ENCODE results near the gene CYB5B.

Gene CYB5B

DNA sequence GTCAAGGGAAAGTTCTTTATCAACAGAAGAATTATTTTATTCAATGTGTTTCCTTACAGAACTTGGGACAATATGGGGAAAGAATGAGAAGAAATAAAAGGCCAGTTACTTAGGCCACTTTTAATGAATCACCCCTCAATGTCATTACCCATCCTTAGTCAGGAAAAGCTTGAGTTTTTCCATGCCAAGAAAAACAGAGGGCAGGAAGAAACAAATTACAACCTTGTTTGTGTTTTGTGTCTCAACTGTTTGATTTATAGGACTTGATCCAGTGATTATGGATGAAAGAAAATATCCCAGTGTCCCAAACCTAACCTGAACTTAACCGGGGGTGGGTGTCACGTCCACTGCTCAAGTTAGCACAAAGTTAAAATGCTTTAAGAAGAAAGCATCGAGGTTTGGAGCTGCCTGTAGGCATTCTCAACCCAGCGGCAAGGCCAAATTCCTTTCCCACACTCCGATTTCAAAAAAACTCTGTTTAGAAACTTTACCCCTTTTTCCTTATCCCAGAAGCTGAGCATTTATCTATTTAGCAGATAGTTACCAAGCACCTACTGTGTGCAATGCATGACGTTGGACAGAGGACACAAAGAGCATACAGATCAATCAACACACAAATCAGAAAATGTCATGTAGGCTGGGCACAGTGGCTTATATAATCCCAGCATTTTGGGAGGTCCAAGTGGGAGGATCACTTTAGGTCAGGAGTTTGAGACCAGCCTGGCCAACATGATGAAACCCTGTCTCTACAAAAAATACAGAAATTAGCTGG lies 14.0 kb upstream of the CYB5B start:
- TF ChIP-seq, protein P1, sequence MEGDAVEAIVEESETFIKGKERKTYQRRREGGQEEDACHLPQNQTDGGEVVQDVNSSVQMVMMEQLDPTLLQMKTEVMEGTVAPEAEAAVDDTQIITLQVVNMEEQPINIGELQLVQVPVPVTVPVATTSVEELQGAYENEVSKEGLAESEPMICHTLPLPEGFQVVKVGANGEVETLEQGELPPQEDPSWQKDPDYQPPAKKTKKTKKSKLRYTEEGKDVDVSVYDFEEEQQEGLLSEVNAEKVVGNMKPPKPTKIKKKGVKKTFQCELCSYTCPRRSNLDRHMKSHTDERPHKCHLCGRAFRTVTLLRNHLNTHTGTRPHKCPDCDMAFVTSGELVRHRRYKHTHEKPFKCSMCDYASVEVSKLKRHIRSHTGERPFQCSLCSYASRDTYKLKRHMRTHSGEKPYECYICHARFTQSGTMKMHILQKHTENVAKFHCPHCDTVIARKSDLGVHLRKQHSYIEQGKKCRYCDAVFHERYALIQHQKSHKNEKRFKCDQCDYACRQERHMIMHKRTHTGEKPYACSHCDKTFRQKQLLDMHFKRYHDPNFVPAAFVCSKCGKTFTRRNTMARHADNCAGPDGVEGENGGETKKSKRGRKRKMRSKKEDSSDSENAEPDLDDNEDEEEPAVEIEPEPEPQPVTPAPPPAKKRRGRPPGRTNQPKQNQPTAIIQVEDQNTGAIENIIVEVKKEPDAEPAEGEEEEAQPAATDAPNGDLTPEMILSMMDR (IDR thresholded peaks at IDR 0.05; ENCODE audit: low read depth, low read length, missing control alignments), result no peak
- Histone ChIP-seq H3K36me3 (replicated peaks) (no peaks in the 10 kb centered on the region), H3K4me3 (ENCODE audit: low read depth, low read length) (no peak overlapping the region), H3K27ac (peak overlapping the region; percentile 20), H3K27me3 (replicated peaks) (no peaks in the 10 kb centered on the region)
- DNase-seq, result peak; percentile 32
- in situ Hi-C loops (cut with HindIII; ENCODE audit: low pct_ligation_motif_present, low sequenced_read_pairs), result loop anchor here (25.0 kb wide), 1 partner anchor 252 kb away; no protein-coding TSS in a partner anchor

DNA sequence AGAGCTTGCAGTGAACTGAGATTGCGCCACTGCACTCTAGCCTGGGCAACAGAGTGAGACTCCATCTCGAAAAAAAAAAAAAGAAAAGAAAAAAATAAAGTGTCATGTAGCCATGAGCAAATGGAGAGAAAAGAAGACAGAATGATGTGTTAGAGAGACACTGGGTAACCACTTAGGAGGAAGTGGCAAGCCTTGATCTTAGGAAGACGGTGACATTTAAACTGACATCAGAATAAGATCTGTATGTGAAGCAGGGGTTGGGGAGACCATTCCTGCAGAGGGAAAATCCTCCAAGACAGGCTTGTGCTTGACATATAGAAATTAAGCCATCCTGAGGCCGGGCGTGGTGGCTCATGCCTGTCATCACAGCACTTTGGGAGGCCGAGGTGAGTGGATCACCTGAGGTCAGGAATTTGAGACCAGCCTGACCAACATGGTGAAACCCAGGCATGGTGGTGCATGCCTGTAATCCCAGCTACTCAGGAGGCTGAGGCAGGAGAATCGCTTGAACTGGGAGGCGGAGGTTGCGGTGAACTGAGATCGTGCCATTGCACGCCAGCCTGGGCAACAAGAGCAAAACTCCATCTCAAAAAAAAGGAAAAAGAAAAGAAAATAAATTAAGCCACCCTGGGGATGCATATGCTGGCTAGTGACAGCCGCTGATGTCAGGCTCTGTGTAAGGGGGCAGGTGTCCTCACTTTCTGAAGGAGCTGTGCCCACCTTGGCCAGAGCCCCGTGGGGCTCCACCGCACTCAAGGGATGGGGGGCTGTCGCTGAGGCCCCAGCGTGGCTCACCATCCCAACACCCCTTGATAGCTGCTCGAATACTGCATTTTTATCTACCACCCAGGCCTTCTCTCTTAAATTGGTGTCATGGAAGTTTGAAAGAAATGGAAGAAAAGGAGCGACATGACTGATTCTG lies 13.1 kb upstream of the CYB5B start:
- TF ChIP-seq, protein P1 (IDR thresholded peaks at IDR 0.05; ENCODE audit: low read depth, low read length, missing control alignments), result no peak
- Histone ChIP-seq H3K4me3 (ENCODE audit: low read depth, low read length) (no peak overlapping the region), H3K27me3 (replicated peaks) (no peaks in the 10 kb centered on the region), H3K27ac (no peak overlapping the region), H3K36me3 (replicated peaks) (no peaks in the 10 kb centered on the region)
- DNase-seq, result no peak
- in situ Hi-C loops (cut with HindIII; ENCODE audit: low pct_ligation_motif_present, low sequenced_read_pairs), result loop anchor here (25.0 kb wide), 1 partner anchor 251 kb away; no protein-coding TSS in a partner anchor

DNA sequence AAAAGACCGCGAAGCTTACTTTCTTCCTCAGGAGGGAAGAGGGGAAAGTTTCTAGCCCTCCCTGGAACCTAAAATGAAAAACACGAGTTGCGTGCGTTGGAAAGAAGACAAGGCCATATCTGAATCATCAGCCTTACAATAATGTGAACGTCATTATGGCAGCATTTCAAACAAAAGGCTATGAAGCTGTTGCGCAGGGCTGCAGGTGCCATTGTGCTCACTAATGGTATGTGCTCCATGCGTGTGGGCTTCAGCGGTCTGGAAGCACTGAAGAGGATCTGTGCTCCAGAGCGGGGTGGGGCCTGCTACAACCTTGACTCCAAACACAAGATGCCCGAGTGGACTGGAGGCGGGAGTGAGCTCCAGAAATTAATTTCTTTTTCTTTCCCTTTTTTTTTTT lies 12.1 kb upstream of the CYB5B start:
- no peaks in the 10 kb centered on the region for H3K27me3 ChIP-seq (replicated peaks)
- no peak for DNase-seq
- H3K36me3 ChIP-seq (replicated peaks), result no peaks in the 10 kb centered on the region
- in situ Hi-C loops (cut with HindIII; ENCODE audit: low pct_ligation_motif_present, low sequenced_read_pairs), result loop anchor here (25.0 kb wide), 1 partner anchor 250 kb away; no protein-coding TSS in a partner anchor
- H3K4me3 ChIP-seq (ENCODE audit: low read depth, low read length), result no peak overlapping the region
- TF ChIP-seq, protein P1 (IDR thresholded peaks at IDR 0.05; ENCODE audit: low read depth, low read length, missing control alignments), result no peak
- no peak overlapping the region for H3K27ac ChIP-seq

DNA sequence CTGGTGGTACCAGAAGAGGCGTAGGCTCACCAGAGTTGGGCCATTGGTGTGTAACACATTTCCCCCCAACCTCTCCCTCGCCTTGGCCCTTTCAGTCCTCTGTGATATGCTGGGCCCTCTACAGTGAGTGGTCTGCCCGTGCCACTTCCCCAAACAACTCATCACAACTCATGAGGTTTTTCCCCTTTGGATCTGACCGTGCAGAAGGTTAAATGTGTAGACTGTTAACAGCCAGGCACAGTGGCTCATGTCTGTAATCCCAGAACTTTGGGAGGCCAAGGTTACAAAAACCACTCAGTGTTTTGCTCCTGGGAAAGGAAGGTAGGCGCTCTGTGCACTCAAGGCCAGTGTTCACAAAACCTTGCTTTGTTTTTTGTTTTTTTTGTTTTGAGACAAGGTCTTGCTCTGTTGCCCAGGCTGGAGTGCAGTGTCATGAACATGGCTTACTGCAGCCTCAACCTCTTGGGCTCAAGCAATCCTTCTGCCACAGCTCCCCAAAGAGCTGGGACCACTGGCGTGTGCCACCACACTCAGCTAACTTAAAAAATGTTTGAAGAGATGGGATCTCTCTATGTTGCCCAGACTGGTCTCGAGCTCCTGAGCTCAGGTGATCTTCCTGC lies 11.3 kb upstream of the CYB5B start:
- H3K36me3 ChIP-seq (replicated peaks), result no peaks in the 10 kb centered on the region
- DNase-seq, result no peak
- no peaks in the 10 kb centered on the region for H3K27me3 ChIP-seq (replicated peaks)
- no peak overlapping the region for H3K27ac ChIP-seq
- H3K4me3 ChIP-seq (ENCODE audit: low read depth, low read length), result no peak overlapping the region
- TF ChIP-seq, protein P1 (IDR thresholded peaks at IDR 0.05; ENCODE audit: low read depth, low read length, missing control alignments), result no peak
- in situ Hi-C loops (cut with HindIII; ENCODE audit: low pct_ligation_motif_present, low sequenced_read_pairs), result loop anchor here (25.0 kb wide), 1 partner anchor 249 kb away; no protein-coding TSS in a partner anchor

DNA sequence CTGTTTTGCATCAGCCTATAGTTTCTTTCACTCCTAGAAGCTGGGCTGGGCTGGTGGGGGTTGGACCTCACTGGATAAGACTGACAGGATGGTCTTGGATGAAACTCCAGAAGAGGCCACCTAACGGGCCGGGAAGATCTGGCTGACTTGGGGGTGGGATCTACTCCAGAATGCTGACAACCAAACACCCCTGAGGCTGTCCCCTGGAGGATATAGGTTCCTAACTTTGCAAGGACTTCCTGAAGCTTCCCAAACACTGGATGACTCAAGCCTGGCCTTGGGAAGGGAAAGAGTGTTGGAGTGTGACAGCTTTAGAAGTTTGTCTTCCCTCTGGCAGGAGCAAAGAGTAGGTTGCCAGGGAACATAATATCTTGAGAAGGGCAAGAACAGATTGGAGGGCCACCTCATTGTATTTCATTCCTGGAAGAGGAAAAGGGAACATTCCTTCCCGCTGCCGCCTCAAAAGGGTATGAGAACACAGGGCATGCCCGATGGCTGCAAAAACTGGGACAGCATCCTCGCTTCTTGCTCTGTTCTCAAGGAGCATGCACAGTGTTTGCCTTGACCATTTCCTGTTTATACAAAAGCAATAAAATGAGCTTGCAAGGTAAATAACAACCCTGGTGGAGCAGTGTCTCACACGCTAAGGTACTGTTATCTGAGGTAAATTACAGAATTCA lies 6.8 kb upstream of the CYB5B start:
- Histone ChIP-seq H3K27ac (no peak overlapping the region), H3K4me3 (ENCODE audit: low read depth, low read length) (no peak overlapping the region), H3K36me3 (replicated peaks) (no peaks in the 10 kb centered on the region), H3K27me3 (replicated peaks) (no peaks in the 10 kb centered on the region)
- TF ChIP-seq, protein P1 (IDR thresholded peaks at IDR 0.05; ENCODE audit: low read depth, low read length, missing control alignments), result no peak
- in situ Hi-C loops (cut with HindIII; ENCODE audit: low pct_ligation_motif_present, low sequenced_read_pairs), result loop anchor here (25.0 kb wide), 1 partner anchor 245 kb away; no protein-coding TSS in a partner anchor
- no peak for DNase-seq

Measured in brain microvascular endothelial cell (primary cell).